ENCODE results near the gene ZNF579.

DNA sequence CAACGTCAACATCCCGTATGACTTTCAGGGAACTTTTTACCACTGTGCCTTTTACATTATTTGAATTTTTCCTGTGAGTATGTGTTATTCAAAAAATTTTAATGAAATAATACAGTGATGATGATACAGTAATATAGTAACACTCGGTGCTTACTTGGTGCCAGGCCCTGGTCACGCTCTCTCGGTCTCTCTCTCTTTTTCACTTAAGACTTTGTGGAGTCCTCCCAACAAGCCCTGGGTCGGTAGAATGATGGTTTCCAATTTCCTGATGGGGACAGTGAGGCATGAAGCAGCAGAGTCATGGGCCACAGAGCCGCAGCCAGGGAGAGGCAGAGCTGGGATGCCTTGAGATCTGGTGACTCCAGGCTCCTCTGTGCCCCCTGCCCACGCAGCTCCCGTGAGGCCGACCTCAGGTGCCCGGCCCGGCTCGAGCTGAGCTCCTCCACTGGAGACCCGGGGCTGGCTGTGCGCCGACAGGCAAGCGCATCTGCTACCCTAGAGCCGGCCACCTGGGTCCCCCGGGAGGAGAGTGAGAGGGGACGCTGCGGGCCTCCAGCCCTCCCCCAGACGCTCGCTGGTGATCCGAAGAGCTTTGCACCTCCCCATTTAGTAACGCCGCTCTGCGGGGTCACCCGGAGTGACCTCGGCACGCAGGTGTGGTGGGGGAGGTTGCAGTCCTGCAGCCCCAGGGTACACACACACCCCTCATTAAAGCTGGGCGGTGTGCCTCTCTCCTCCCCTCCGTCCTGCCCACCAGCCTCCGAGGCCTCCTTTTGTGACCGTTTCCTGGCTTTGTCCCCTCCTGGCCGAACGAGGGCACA, 30.9 kb downstream of the ZNF579 start:
- TF ChIP-seq, protein P1, sequence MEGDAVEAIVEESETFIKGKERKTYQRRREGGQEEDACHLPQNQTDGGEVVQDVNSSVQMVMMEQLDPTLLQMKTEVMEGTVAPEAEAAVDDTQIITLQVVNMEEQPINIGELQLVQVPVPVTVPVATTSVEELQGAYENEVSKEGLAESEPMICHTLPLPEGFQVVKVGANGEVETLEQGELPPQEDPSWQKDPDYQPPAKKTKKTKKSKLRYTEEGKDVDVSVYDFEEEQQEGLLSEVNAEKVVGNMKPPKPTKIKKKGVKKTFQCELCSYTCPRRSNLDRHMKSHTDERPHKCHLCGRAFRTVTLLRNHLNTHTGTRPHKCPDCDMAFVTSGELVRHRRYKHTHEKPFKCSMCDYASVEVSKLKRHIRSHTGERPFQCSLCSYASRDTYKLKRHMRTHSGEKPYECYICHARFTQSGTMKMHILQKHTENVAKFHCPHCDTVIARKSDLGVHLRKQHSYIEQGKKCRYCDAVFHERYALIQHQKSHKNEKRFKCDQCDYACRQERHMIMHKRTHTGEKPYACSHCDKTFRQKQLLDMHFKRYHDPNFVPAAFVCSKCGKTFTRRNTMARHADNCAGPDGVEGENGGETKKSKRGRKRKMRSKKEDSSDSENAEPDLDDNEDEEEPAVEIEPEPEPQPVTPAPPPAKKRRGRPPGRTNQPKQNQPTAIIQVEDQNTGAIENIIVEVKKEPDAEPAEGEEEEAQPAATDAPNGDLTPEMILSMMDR (IDR thresholded peaks at IDR 0.05) = no peak
- no peak for TF ChIP-seq POLR2A (IDR thresholded peaks at IDR 0.05)
